GM21723 (cell line): Measurements from ENCODE around the gene CCDC69.

Experiments used
- ATAC-seq: cut with Tn5 transposase; IDR thresholded peaks from one replicate; pipeline ENCODE4 v1.9.1; 2021; ENCODE audit warnings: mild to moderate bottlenecking, moderate library complexity; ENCODE audit not compliant: unreplicated experiment

Gene CCDC69

DNA sequence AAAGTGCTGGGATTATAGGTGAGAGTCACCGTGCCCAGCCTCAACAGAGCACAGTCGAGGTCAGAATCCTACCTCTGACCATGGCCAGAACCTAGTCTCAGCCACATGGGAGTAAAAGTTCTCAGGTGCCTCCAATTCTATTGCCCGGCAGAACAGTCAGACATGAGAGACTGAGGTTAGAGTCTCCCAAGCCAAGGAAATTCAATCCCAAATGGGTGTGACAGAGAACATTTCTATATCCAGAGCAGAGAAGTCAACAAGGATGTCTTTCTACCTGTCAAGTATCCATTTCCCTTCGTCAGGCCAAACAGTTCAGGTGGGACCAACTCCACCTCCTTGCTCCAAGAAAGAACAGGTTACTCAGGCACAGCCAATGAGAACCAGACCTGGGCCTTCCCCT is 76.9 kb downstream of the CCDC69 start:
- ATAC-seq, result no peak

DNA sequence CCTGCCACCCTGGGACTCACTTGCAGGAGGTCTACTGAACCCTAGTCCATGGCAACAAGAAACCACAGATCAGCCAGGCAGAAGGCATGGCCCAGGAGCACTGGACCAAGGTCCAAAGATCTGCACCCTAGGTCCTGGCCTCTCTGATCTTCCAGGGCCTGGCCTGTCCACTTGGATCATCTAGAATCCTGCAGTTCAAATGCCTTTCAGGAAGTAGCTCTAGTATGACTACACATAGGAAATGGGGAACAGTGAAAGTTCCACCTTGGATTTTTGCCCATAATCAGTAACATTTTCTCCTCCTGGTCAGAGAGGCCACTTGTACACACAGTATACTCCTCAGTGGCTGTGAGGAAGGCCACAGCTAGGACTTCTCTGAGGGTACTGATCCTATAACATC is 77.8 kb downstream of the CCDC69 start:
- ATAC-seq, result no peak

DNA sequence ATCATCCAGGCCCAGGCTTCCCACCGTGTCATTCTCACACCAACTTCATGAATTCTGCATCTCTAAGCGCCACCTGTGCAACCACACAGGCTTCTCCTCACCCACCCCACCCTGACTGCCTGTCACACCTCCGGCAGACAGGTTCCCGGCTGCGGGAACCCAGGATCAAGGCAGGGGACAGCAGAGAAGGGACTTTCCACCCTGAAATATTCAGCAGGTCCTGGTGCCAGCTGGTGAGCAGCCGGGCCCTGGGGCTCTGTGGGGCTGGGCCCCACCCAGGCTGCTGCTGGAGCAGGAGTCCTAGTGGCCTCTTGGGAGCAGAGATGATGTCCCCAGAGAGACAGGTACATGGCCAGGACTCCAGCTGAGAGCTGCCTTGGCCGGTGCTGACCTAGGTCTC is 79.0 kb downstream of the CCDC69 start:
- no peak for ATAC-seq

DNA sequence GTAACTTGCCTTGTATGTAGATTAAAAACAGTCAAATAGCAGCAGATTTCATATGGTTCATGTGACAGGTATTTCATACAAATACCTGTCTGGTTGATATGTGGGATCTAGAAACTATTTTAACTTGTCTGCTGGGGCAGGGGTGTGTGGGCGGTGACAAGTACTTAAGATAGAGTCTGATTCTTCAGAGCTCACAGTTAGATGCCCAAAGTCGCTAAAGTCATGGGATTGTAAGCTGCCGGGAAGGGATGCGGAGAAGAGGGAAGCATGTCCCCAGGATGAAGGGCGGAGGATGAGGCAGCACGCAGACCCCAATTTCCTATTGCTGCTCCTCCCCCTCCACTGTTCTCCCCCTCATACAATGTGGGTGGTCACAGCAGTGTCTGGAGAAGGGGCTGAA is 79.6 kb downstream of the CCDC69 start:
- no peak for ATAC-seq

- ATAC-seq, result no peak
Measured at GRCh38 chr5:151143645-151144044, 80.2 kb downstream of the CCDC69 start.

- no peak for ATAC-seq
Measured at GRCh38 chr5:151142933-151143332, 81.0 kb downstream of the CCDC69 start.

GRCh38 chr5:151141535-151141934 is 82.4 kb downstream of the CCDC69 start:
- ATAC-seq, result peak; percentile 88

- ATAC-seq, result no peak
Measured at GRCh38 chr5:151140686-151141459, 83.0 kb downstream of the CCDC69 start.

- ATAC-seq, result no peak
Measured at GRCh38 chr5:151139646-151140045, 84.2 kb downstream of the CCDC69 start.

DNA sequence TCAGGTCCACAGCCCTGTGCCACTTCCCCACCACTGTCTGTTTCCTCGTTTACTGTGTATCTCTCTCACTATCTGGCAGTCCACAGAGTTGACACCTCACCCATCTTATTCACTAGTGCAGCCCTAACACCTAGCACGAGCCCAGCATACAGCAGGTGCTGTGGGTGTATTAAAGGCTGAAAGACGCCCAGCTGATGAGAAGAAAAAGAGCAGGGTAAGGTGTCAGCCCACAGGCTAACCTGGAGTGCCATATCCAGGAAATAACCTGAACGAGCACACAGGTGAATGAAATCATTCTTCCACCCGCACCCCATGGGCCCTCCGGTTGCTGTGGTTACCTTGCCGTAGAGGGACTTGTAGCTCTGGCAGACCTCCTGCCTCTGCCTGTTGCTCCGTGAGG is 84.9 kb downstream of the CCDC69 start:
- ATAC-seq, result no peak

- no peak for ATAC-seq
Measured at GRCh38 chr5:151138114-151138513, 85.8 kb downstream of the CCDC69 start.

DNA sequence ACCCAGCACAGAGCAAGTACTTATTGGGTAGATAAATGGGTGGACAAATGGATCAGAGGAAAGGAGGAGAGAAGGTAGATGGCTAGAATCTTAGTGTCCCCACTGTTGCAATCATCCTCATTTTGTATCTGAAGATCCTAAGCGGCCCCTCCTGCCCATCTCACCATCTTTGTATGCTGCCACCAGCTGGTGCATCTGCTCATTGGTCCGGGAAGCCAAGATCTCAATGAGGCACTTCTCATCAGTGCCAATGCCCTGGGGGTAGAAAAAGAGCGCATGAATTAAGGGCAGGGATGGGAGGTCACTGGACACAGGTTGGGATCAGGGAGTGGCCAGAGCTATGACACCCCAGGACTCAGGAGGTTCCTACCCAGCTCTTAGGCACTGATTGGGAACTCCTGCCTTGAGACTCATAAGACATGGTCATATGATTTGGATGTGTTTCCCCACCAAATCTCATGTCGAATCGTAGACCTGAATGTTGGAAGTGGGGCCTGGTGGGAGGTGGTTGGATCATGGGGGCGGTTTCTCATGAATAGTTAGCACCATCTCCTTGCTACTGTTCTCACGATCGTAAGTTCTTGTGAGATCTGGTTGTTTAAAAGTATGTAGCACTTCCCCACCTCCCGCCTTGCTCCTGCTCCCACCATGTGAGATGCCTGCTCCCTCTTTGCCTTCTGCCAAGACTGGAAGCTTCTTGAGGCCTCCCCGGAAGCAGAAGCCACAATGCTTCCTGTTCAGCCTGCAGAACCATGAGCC is 86.6 kb downstream of the CCDC69 start:
- no peak for ATAC-seq

DNA sequence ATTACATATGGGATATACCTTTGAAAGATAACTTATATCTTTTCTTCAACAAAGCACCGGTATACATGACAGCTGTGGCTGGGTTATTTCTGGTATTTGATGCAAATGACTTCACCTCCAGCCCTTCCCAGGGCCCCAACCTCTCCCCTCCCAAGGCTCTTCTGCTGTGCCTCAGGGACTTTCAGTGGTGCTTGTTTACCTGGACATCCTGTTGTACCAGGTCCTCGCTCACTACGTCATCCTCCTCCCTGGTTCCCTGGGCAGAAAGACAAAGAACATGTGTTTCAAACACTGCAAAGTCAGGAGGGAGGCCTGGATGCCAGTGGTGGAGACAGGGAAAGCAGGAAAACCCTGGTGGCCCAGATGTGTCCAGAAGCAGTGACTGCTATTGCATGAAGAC is 89.7 kb downstream of the CCDC69 start:
- ATAC-seq, result peak; percentile 88

- ATAC-seq, result no peak
Measured at GRCh38 chr5:151132963-151133362, 90.9 kb downstream of the CCDC69 start.
